Measurements from ENCODE around the gene NPAS3.

Gene NPAS3

DNA sequence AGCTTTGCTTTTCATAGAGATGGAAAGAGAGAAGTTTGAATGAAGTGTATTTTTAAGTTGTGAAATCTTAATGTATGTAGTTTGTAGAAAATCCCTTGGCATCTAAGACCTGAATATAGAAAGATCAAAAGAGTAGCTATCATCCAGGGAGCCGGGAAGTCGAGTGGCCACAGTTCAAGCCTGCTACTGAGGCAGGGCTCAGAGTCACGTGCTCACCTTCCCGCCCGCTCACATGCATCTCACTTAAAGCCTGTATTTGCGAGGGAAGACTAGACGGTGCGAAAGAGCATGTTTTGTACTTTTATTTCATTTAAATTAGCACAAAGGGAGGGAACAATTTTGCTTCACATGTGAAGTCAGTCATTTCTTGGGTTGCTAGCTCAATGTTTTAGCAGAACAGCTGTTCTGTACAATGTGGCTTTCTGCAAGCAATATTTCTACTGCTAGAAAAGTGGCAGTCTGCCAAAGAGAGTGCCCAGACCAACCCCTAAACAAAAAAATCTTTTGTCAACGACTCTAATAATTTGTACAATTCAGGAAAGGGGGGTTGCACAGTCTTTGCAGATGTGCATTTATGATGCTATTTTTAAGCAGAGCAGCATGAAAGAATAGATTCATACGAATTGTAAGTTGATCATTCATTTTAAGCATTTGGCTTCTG is 290.7 kb downstream of the NPAS3 start:
- H3K27ac ChIP-seq (ENCODE audit: extremely low read depth, low read depth, low read length) = no peak overlapping the region
- TF ChIP-seq, protein P1, sequence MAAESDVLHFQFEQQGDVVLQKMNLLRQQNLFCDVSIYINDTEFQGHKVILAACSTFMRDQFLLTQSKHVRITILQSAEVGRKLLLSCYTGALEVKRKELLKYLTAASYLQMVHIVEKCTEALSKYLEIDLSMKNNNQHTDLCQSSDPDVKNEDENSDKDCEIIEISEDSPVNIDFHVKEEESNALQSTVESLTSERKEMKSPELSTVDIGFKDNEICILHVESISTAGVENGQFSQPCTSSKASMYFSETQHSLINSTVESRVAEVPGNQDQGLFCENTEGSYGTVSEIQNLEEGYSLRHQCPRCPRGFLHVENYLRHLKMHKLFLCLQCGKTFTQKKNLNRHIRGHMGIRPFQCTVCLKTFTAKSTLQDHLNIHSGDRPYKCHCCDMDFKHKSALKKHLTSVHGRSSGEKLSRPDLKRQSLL (tag by site-specific recombination; IDR thresholded peaks at IDR 0.05) = no peak
- TF ChIP-seq ZNF501 (tag by site-specific recombination; IDR thresholded peaks at IDR 0.05) (no peak), ZNF174 (tag by site-specific recombination; IDR thresholded peaks at IDR 0.05) (no peak), ZNF664 (tag by site-specific recombination; IDR thresholded peaks at IDR 0.05) (0 out of 2 replicates have a peak, but pooled peaks have one; percentile 25), ZNF37A (tag by site-specific recombination; IDR thresholded peaks at IDR 0.05) (no peak), KLF8 (tag by site-specific recombination; IDR thresholded peaks at IDR 0.05) (no peak)
- CTCF ChIA-PET = no interaction called here
- H3K36me3 ChIP-seq (ENCODE audit: control insufficient read depth in 2 of 2, insufficient read depth in 1 of 2, low read length in 2 of 2) = no peaks in the 10 kb centered on the region
- H3K4me1 ChIP-seq (ENCODE audit: control insufficient read depth, insufficient read depth, low read length) = peaks cover 4% of the 10 kb centered on the region; the same call in 1 of the 2 replicates
- POLR2A ChIA-PET = no interaction called here
- no peaks in the 10 kb centered on the region for H3K9me3 ChIP-seq (ENCODE audit: control insufficient read depth, insufficient read depth, low read depth, low read length)
- H3K4me3 ChIP-seq (ENCODE audit: low read depth, low read length) = no peak overlapping the region

DNA sequence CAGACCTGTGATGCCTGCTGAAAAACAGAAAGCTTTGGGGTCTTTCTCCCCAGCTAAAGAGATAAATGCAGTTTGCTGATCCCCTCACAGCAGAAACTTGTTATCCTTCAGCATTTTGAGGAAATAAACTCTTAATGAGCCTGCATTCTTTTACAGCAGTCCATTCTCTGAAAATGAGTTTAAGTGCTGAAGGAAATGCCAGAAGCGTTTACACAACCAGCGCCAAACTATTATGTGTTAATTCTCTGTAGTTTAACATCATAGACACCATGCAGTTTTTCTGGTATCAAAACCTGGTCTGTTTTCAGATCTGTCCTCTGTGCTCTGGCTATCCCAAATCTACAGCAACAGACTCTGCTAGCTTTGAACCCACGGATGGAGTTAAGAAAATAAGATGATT is 291.3 kb downstream of the NPAS3 start:
- H3K27ac ChIP-seq (ENCODE audit: extremely low read depth, low read depth, low read length) = no peak overlapping the region
- TF ChIP-seq, protein P2, sequence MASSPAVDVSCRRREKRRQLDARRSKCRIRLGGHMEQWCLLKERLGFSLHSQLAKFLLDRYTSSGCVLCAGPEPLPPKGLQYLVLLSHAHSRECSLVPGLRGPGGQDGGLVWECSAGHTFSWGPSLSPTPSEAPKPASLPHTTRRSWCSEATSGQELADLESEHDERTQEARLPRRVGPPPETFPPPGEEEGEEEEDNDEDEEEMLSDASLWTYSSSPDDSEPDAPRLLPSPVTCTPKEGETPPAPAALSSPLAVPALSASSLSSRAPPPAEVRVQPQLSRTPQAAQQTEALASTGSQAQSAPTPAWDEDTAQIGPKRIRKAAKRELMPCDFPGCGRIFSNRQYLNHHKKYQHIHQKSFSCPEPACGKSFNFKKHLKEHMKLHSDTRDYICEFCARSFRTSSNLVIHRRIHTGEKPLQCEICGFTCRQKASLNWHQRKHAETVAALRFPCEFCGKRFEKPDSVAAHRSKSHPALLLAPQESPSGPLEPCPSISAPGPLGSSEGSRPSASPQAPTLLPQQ (tag by site-specific recombination; IDR thresholded peaks at IDR 0.05) = no peak
- TF ChIP-seq GLI2 (tag by site-specific recombination; IDR thresholded peaks at IDR 0.05; ENCODE audit: borderline replicate concordance, low read depth) (no peak), ZNF366 (tag by site-specific recombination; conservative IDR thresholded peaks at IDR 0.05) (no peak), RBAK (tag by site-specific recombination; IDR thresholded peaks at IDR 0.05) (no peak), ZFP41 (tag by site-specific recombination; IDR thresholded peaks at IDR 0.05; ENCODE audit: borderline replicate concordance) (no peak), ZFHX2 (tag by site-specific recombination; conservative IDR thresholded peaks at IDR 0.05) (no peak), ZNF560 (tag by site-specific recombination; IDR thresholded peaks at IDR 0.05; ENCODE audit: borderline replicate concordance) (no peak), REPIN1 (tag by site-specific recombination; IDR thresholded peaks at IDR 0.05; ENCODE audit: low read depth) (no peak), ZNF658 (tag by site-specific recombination; IDR thresholded peaks at IDR 0.05) (no peak), GLIS2 (tag by site-specific recombination; IDR thresholded peaks at IDR 0.05) (no peak), ZNF830 (tag by site-specific recombination; IDR thresholded peaks at IDR 0.05; ENCODE audit: low read depth) (no peak), ZNF274 (IDR thresholded peaks at IDR 0.05; ENCODE audit: low read length) (no peak), ZNF274 (tag by site-specific recombination; IDR thresholded peaks at IDR 0.05; ENCODE audit: borderline replicate concordance) (no peak), ZNF202 (tag by site-specific recombination; IDR thresholded peaks at IDR 0.05; ENCODE audit: borderline replicate concordance) (no peak)
- TF ChIP-seq, protein P3, sequence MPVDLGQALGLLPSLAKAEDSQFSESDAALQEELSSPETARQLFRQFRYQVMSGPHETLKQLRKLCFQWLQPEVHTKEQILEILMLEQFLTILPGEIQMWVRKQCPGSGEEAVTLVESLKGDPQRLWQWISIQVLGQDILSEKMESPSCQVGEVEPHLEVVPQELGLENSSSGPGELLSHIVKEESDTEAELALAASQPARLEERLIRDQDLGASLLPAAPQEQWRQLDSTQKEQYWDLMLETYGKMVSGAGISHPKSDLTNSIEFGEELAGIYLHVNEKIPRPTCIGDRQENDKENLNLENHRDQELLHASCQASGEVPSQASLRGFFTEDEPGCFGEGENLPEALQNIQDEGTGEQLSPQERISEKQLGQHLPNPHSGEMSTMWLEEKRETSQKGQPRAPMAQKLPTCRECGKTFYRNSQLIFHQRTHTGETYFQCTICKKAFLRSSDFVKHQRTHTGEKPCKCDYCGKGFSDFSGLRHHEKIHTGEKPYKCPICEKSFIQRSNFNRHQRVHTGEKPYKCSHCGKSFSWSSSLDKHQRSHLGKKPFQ (tag by site-specific recombination; IDR thresholded peaks at IDR 0.05) = no peak
- TF ChIP-seq, protein P4, sequence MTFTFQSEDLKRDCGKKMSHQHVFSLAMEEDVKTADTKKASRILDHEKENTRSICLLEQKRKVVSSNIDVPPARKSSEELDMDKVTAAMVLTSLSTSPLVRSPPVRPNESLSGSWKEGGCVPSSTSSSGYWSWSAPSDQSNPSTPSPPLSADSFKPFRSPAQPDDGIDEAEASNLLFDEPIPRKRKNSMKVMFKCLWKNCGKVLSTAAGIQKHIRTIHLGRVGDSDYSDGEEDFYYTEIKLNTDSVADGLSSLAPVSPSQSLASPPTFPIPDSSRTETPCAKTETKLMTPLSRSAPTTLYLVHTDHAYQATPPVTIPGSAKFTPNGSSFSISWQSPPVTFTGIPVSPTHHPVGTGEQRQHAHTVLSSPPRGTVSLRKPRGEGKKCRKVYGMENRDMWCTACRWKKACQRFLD (tag by site-specific recombination; IDR thresholded peaks at IDR 0.05) = no peak
- H3K9me3 ChIP-seq (ENCODE audit: control insufficient read depth, insufficient read depth, low read depth, low read length) = no peaks in the 10 kb centered on the region
- no peaks in the 10 kb centered on the region for H3K36me3 ChIP-seq (ENCODE audit: control insufficient read depth in 2 of 2, insufficient read depth in 1 of 2, low read length in 2 of 2)
- ChIA-PET POLR2A (no interaction called here), CTCF (no interaction called here)
- H3K4me3 ChIP-seq (ENCODE audit: low read depth, low read length) = no peak overlapping the region
- H3K4me1 ChIP-seq (ENCODE audit: control insufficient read depth, insufficient read depth, low read length) = peaks cover 4% of the 10 kb centered on the region; the same call in 1 of the 2 replicates
